ENCODE results near the gene ARHGEF7. TPM values are rescaled to one million over a fixed set of nuclear protein-coding genes. Genes with fewer than 3 reads are reported as not detected.

The ARHGEF7 gene
- total RNA-seq, 1 donor from 2014 or later, result 86.5 TPM

DNA sequence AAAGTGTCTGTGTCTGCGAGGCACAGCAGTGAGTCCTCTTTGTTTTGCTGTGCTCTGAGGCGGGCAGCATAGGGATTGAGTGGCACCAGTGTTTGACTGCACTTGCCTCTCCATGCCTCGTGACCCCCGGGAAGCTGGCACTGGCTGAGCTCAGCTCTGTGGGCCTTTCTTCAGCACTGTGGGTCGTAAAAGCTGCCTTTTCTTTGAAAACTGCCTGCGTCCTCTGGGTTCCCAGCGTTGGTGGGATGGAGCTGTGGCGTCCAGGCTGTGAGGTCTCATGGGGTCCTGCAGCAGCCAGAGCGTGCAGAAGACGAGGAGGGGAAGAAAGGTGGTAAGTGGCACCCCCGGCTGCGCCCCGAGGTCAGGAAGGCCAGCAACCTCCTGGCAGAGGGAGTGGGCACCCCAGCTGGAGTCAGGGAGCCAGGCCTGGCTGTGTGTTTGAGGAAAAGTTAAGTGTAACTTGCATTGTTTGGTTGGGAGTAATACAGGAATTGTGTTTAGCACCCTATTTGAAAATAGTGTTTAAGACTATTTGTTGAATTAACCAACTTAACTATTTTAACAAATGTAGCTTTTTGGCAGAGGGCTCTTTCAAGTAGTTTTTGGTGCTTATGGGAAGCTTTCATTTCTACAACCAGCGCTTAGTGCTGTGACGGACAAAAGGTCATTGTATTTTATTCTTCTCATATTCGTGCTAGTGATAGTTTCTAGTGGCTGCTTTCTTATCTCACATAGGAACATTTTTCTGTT lies 126.1 kb downstream of the ARHGEF7 start:
- Mint-ChIP-seq H3K27me3 (no peaks in the 10 kb centered on the region), H3K4me3 (ENCODE audit: low read depth) (no peak overlapping the region), H3K9me3 (ENCODE audit: low read depth) (no peaks in the 10 kb centered on the region), H3K4me1 (ENCODE audit: low read depth) (peaks cover 4% of the 10 kb centered on the region), H3K36me3 (ENCODE audit: insufficient read depth) (peaks cover 29% of the 10 kb centered on the region), H3K27ac (no peak overlapping the region)
- TF ChIP-seq, protein P1, sequence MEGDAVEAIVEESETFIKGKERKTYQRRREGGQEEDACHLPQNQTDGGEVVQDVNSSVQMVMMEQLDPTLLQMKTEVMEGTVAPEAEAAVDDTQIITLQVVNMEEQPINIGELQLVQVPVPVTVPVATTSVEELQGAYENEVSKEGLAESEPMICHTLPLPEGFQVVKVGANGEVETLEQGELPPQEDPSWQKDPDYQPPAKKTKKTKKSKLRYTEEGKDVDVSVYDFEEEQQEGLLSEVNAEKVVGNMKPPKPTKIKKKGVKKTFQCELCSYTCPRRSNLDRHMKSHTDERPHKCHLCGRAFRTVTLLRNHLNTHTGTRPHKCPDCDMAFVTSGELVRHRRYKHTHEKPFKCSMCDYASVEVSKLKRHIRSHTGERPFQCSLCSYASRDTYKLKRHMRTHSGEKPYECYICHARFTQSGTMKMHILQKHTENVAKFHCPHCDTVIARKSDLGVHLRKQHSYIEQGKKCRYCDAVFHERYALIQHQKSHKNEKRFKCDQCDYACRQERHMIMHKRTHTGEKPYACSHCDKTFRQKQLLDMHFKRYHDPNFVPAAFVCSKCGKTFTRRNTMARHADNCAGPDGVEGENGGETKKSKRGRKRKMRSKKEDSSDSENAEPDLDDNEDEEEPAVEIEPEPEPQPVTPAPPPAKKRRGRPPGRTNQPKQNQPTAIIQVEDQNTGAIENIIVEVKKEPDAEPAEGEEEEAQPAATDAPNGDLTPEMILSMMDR (IDR thresholded peaks at IDR 0.05; ENCODE audit: unreplicated experiment), result no peak
- DNase-seq (ENCODE audit: low spot score, unreplicated experiment), result no peak

- H3K9me3 Mint-ChIP-seq (ENCODE audit: low read depth), result peaks cover 4% of the 10 kb centered on the region
- H3K4me3 Mint-ChIP-seq (ENCODE audit: low read depth), result no peak overlapping the region
- peaks cover 4% of the 10 kb centered on the region for H3K4me1 Mint-ChIP-seq (ENCODE audit: low read depth)
- no peak overlapping the region for H3K27ac Mint-ChIP-seq
- peaks cover 36% of the 10 kb centered on the region for H3K36me3 Mint-ChIP-seq (ENCODE audit: insufficient read depth)
- TF ChIP-seq, protein P1 (IDR thresholded peaks at IDR 0.05; ENCODE audit: unreplicated experiment), result no peak
- DNase-seq (ENCODE audit: low spot score, unreplicated experiment), result no peak
- H3K27me3 Mint-ChIP-seq, result no peaks in the 10 kb centered on the region
These were observed 126.8 kb downstream of the ARHGEF7 start for GRCh38 chr13:111241862-111242261.

DNA sequence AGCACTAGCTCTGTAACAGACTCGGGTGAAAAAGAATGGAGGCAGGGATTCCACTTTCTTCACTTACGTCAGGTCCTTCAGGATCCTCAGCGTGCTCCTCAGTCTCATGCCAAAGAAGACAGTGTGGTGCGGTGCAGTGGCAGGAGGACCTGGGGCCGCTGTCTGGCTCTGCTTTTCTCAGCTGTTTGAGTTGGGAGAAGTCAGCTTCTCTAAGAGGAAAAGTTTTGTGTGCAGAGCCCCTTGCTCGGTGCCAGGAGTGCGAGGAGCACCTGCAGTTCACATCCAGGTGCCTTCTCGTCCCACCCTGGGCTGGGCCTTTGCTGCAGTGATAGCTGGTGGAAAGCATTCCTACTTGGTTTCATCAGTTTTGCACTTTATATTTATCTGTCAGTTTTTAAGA lies 127.5 kb downstream of the ARHGEF7 start:
- no peak overlapping the region for H3K4me3 Mint-ChIP-seq (ENCODE audit: low read depth)

GRCh38 chr13:111243981-111244380 lies 128.9 kb downstream of the ARHGEF7 start:
- TF ChIP-seq, protein P1 (IDR thresholded peaks at IDR 0.05; ENCODE audit: unreplicated experiment), result no peak
- peaks cover 52% of the 10 kb centered on the region for H3K36me3 Mint-ChIP-seq (ENCODE audit: insufficient read depth)
- peaks cover 12% of the 10 kb centered on the region for H3K9me3 Mint-ChIP-seq (ENCODE audit: low read depth)
- no peak overlapping the region for H3K4me3 Mint-ChIP-seq (ENCODE audit: low read depth)
- H3K4me1 Mint-ChIP-seq (ENCODE audit: low read depth), result peaks cover 19% of the 10 kb centered on the region
- no peak overlapping the region for H3K27ac Mint-ChIP-seq
- H3K27me3 Mint-ChIP-seq, result no peaks in the 10 kb centered on the region
- no peak for DNase-seq (ENCODE audit: low spot score, unreplicated experiment)

More for the DNA sequence above, 127.5 kb downstream of the ARHGEF7 start:
- no peak overlapping the region for H3K27ac Mint-ChIP-seq
- H3K36me3 Mint-ChIP-seq (ENCODE audit: insufficient read depth), result peaks cover 39% of the 10 kb centered on the region
- DNase-seq (ENCODE audit: low spot score, unreplicated experiment), result no peak
- H3K4me1 Mint-ChIP-seq (ENCODE audit: low read depth), result peaks cover 6% of the 10 kb centered on the region
- no peaks in the 10 kb centered on the region for H3K27me3 Mint-ChIP-seq
- TF ChIP-seq, protein P1 (IDR thresholded peaks at IDR 0.05; ENCODE audit: unreplicated experiment), result no peak
- H3K9me3 Mint-ChIP-seq (ENCODE audit: low read depth), result peaks cover 8% of the 10 kb centered on the region

DNA sequence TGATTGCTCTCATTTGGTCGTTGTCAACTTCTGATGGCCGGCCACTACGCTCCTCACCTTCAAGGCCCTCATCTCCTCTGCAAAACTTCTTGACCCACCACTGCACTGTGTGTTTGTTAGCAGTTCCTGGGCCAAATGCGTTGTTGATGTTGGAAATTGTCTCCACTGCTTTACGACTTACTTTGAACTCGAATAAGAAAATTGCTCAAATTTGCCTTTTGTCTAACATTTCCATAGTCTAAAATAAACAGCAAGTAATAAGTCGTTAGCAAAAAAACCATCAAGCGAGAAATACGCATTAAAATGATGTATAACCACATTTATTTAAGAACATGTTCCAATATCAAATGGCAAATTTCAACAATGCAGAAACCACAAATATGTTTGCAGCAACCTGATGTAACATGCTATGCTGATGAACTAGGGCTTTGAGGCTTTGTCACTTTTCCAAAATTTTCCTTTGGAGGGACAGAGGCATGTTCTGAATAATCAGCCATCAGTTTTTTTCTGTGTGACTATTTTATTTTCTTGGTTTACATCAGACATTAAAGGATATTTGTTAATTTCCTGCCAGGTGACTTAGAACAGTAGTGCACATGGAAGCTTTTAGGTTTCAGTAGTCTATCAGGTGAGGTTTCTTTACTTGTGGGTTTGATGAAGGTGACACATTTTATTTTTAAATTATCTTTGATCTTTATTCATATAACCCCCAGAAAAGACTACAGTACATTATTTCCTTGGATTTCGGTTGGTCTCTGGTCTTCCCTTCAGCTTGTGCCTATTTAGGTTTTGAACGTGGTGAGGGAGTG lies 130.7 kb downstream of the ARHGEF7 start:
- Mint-ChIP-seq H3K4me1 (ENCODE audit: low read depth) (peaks cover 26% of the 10 kb centered on the region), H3K9me3 (ENCODE audit: low read depth) (peaks cover 12% of the 10 kb centered on the region), H3K27ac (no peak overlapping the region), H3K36me3 (ENCODE audit: insufficient read depth) (peaks cover 56% of the 10 kb centered on the region), H3K27me3 (no peaks in the 10 kb centered on the region), H3K4me3 (ENCODE audit: low read depth) (no peak overlapping the region)
- DNase-seq (ENCODE audit: low spot score, unreplicated experiment), result no peak
- TF ChIP-seq, protein P1 (IDR thresholded peaks at IDR 0.05; ENCODE audit: unreplicated experiment), result no peak

Data from progenitor cell of endocrine pancreas (in vitro differentiated cells).